Lower lobe of right lung (tissue), 2 donors: ENCODE results near the gene P2RX4. TPM values are rescaled to one million over a fixed set of nuclear protein-coding genes. Genes with fewer than 3 reads are reported as not detected.

ENCODE experiments used
- ATAC-seq, 2 donors: fragments of 200-7000 bp; cut with Tn5 transposase; one replicate each; pipeline ENCODE4 v1.9.1; 2020 to 2022; ENCODE audit warnings: mild to moderate bottlenecking in 2 of 2, moderate library complexity in 2 of 2
- DNase-seq: peaks from one replicate; pipeline ENCODE4 v3.0.0-alpha.2; 2020
- H3K27ac ChIP-seq: fragments of 200-600 bp; one replicate; pipeline ENCODE4 v1.8.0; 2022
- H3K27me3 ChIP-seq: fragments of 200-600 bp; one replicate; pipeline ENCODE4 v1.8.0; 2022; ENCODE audit warnings: low read depth
- H3K36me3 ChIP-seq: fragments of 200-600 bp; one replicate; pipeline ENCODE4 v1.8.0; 2022; ENCODE audit warnings: mild to moderate bottlenecking
- H3K4me1 ChIP-seq: fragments of 200-600 bp; one replicate; pipeline ENCODE4 v1.8.0; 2022
- H3K4me3 ChIP-seq: fragments of 200-600 bp; one replicate; pipeline ENCODE4 v1.8.0; 2022; ENCODE audit warnings: mild to moderate bottlenecking
- H3K9me3 ChIP-seq: fragments of 200-600 bp; one replicate; pipeline ENCODE4 v1.8.0; 2022
- CTCF ChIP-seq: fragments of 200-600 bp; IDR thresholded peaks from one replicate; pipeline ENCODE4 v1.8.0; 2022; ENCODE audit warnings: antibody characterized with exemption, mild to moderate bottlenecking
- intact Hi-C: fragments of 100-400 bp; cut with DNase I; formaldehyde crosslinking; loops from one replicate; pipeline ENCODE4 v1.11.0; 2022
- total RNA-seq: library from RNA; stranded (reverse); fragmentation: NEBNext Ultra II Directional; extraction: Animal tissue kit (Norgen Biotek cat#: 25700); gene quantifications from one replicate; pipeline ENCODE4 v1.2.1, GENCODE V29; 2021
- donor health status: DM: no; HTN: yes; CAD: no; lungs with severe emphysema.

P2RX4 gene
- total RNA-seq, 1 donor from 2014 or later, result 65.8 TPM

GRCh38 chr12:121189131-121189530 lies 20.8 kb upstream of the P2RX4 start:
- intact Hi-C loops, result no loop called here
- H3K4me3 ChIP-seq, result no peak overlapping the region
- no peaks in the 10 kb centered on the region for H3K27me3 ChIP-seq
- TF ChIP-seq CTCF, result no peak
- no peaks in the 10 kb centered on the region for H3K9me3 ChIP-seq
- peaks cover 6% of the 10 kb centered on the region for H3K36me3 ChIP-seq
- DNase-seq (no peak), ATAC-seq (no peak)
- peaks cover 10% of the 10 kb centered on the region for H3K4me1 ChIP-seq
- no peak overlapping the region for H3K27ac ChIP-seq

GRCh38 chr12:121189619-121190155 lies 20.2 kb upstream of the P2RX4 start:
- TF ChIP-seq CTCF, result no peak
- Histone ChIP-seq H3K36me3 (peaks cover 1% of the 10 kb centered on the region), H3K27ac (no peak overlapping the region), H3K27me3 (no peaks in the 10 kb centered on the region), H3K9me3 (no peaks in the 10 kb centered on the region), H3K4me1 (peaks cover 10% of the 10 kb centered on the region), H3K4me3 (no peak overlapping the region)
- no peak for DNase-seq
- ATAC-seq, result no peak
- intact Hi-C loops, result no loop called here

- Histone ChIP-seq H3K4me1 (peaks cover 10% of the 10 kb centered on the region), H3K36me3 (no peaks in the 10 kb centered on the region), H3K4me3 (no peak overlapping the region), H3K27ac (peak overlapping the region; percentile 0), H3K27me3 (no peaks in the 10 kb centered on the region), H3K9me3 (no peaks in the 10 kb centered on the region)
- TF ChIP-seq CTCF, result no peak
- DNase-seq, result no peak
- intact Hi-C loops, result no loop called here
- peak; percentile 64 to 76 for ATAC-seq
These were observed 19.4 kb upstream of the P2RX4 start for GRCh38 chr12:121190523-121191031.

- H3K27me3 ChIP-seq, result no peaks in the 10 kb centered on the region
- intact Hi-C loops, result no loop called here
- ATAC-seq (no peak), DNase-seq (no peak)
- no peaks in the 10 kb centered on the region for H3K9me3 ChIP-seq
- H3K4me1 ChIP-seq, result peaks cover 10% of the 10 kb centered on the region
- no peak overlapping the region for H3K4me3 ChIP-seq
- TF ChIP-seq CTCF, result no peak
- H3K36me3 ChIP-seq, result no peaks in the 10 kb centered on the region
- peak overlapping the region; percentile 0 for H3K27ac ChIP-seq
These were observed 18.8 kb upstream of the P2RX4 start for GRCh38 chr12:121191151-121191550.

GRCh38 chr12:121196902-121197301 lies 13.0 kb upstream of the P2RX4 start:
- H3K36me3 ChIP-seq, result no peaks in the 10 kb centered on the region
- no peak for TF ChIP-seq CTCF
- no peak for DNase-seq

More at GRCh38 chr12:121196902-121197301, 13.0 kb upstream of the P2RX4 start:
- H3K4me3 ChIP-seq, result no peak overlapping the region
- no peaks in the 10 kb centered on the region for H3K4me1 ChIP-seq
- peak overlapping the region; percentile 49 for H3K27ac ChIP-seq
- H3K9me3 ChIP-seq, result no peaks in the 10 kb centered on the region
- intact Hi-C loops, result no loop called here
- ATAC-seq, result peak; percentile 75 to 80
- no peaks in the 10 kb centered on the region for H3K27me3 ChIP-seq
